HG02981 (cell line): ENCODE data around the gene PPP1R1B.

Experiments used
- ATAC-seq: cut with Tn5 transposase; IDR thresholded peaks from one replicate; pipeline ENCODE4 v1.9.1; 2021; ENCODE audit warnings: mild to moderate bottlenecking, moderate library complexity; ENCODE audit not compliant: unreplicated experiment

PPP1R1B gene

GRCh38 chr17:39651923-39652586 is 25.3 kb downstream of the PPP1R1B start:
- ATAC-seq, result no peak

- no peak for ATAC-seq
Observed at GRCh38 chr17:39652587-39653315, 26.0 kb downstream of the PPP1R1B start.

- ATAC-seq, result no peak
Observed at GRCh38 chr17:39653316-39653661, 26.5 kb downstream of the PPP1R1B start.

GRCh38 chr17:39653662-39654331 is 27.0 kb downstream of the PPP1R1B start:
- ATAC-seq, result no peak

- no peak for ATAC-seq
Observed at GRCh38 chr17:39655105-39655504, 28.4 kb downstream of the PPP1R1B start.

GRCh38 chr17:39658346-39658745 is 31.6 kb downstream of the PPP1R1B start:
- no peak for ATAC-seq

- no peak for ATAC-seq
Observed at GRCh38 chr17:39658760-39659159, 32.0 kb downstream of the PPP1R1B start.

GRCh38 chr17:39659279-39660010 is 32.7 kb downstream of the PPP1R1B start:
- no peak for ATAC-seq

- ATAC-seq, result no peak
Observed at GRCh38 chr17:39660011-39660360, 33.2 kb downstream of the PPP1R1B start.

GRCh38 chr17:39660397-39661385 is 33.9 kb downstream of the PPP1R1B start:
- no peak for ATAC-seq

- ATAC-seq, result no peak
Observed at GRCh38 chr17:39661744-39662541, 35.2 kb downstream of the PPP1R1B start.

- no peak for ATAC-seq
Observed at GRCh38 chr17:39662551-39663339, 36.0 kb downstream of the PPP1R1B start.

- no peak for ATAC-seq
Observed at GRCh38 chr17:39663340-39663687, 36.6 kb downstream of the PPP1R1B start.

GRCh38 chr17:39663688-39664580 is 37.2 kb downstream of the PPP1R1B start:
- no peak for ATAC-seq

- no peak for ATAC-seq
Observed at GRCh38 chr17:39664581-39665561, 38.1 kb downstream of the PPP1R1B start, which contains the start of gene TCAP. Gene TCAP, plus strand, starts transcription at chr17:39665349. Its CDS starts 11 bp downstream, at chr17:39665360.

- no peak for ATAC-seq
Observed at GRCh38 chr17:39665642-39666224, 39.0 kb downstream of the PPP1R1B start.
